B cell (primary cell): ENCODE data around the gene NOXO1. TPM values are rescaled to one million over a fixed set of nuclear protein-coding genes. Genes with fewer than 3 reads are reported as not detected.

Experiments
- ATAC-seq: fragments of 200-7000 bp; cut with Tn5 transposase; one replicate; pipeline ENCODE4 v1.10.0; 2021; ENCODE audit warnings: low read depth, mild to moderate bottlenecking, moderate number of reproducible peaks, moderate library complexity
- CTCF ChIA-PET: fragments of 350-600 bp; sonication (Branson Sonifier 250); formaldehyde crosslinking; loops from one replicate; lab custom pipeline; 2021; ENCODE audit warnings: antibody characterized with exemption, inconsistent platforms; lab: Charles Lee
- POLR2A ChIA-PET: fragments of 350-600 bp; sonication (Branson Sonifier 250); formaldehyde crosslinking; loops from one replicate; lab custom pipeline; 2021; ENCODE audit warnings: antibody characterized with exemption; lab: Charles Lee
- DNase-seq: peaks from one replicate; pipeline ENCODE4 v3.0.0; 2013
- H2AFZ ChIP-seq: 2 replicates; pipeline ENCODE4 v1.6.1; 2012; ENCODE audit warnings: mild to moderate bottlenecking, low read depth, low read length; ENCODE audit not compliant: insufficient read depth, poor library complexity, severe bottlenecking
- H3K27ac ChIP-seq, 2 donors: 1 replicate in 1 of 2; 2 replicates in 1 of 2; pipeline ENCODE4 v1.5.1; 2012 to 2013; ENCODE audit warnings: low read length in 2 of 2, mild to moderate bottlenecking in 2 of 2, moderate library complexity in 1 of 2
- H3K27me3 ChIP-seq, 4 experiments: fragments of 200-600 bp in 1 of 4; sonication (generic) in 1 of 4; replicated peaks in 1 of 4; 1 replicate in 2 of 4; 2 replicates in 2 of 4; pipeline versions ENCODE4 v1.6.1 to v1.7.0; 2013 to 2016; ENCODE audit warnings: low read length in 3 of 4, mild to moderate bottlenecking in 2 of 4, mixed read lengths in 1 of 4, moderate library complexity in 1 of 4; ENCODE audit not compliant: insufficient read depth in 4 of 4, control insufficient read depth in 3 of 4; ENCODE audit errors: control extremely low read depth in 1 of 4
- H3K36me3 ChIP-seq, 2 experiments: replicated peaks in 1 of 2; 1 replicate in 1 of 2; 2 replicates in 1 of 2; pipeline versions ENCODE4 v1.6.1 to v1.7.1; 2013; ENCODE audit warnings: low read length in 1 of 2; ENCODE audit not compliant: insufficient read depth in 2 of 2, control insufficient read depth in 1 of 2; ENCODE audit errors: control extremely low read depth in 1 of 2, extremely low read depth in 1 of 2
- H3K4me1 ChIP-seq, 2 donors: fragments of 200-600 bp in 1 of 2; sonication (generic) in 1 of 2; 1 replicate in 1 of 2; 2 replicates in 1 of 2; pipeline versions ENCODE4 v1.5.1 to v1.6.1; 2013 to 2017; ENCODE audit warnings: low read length in 2 of 2; ENCODE audit not compliant: control insufficient read depth in 2 of 2, insufficient read depth in 2 of 2
- H3K4me2 ChIP-seq: replicated peaks from 2 replicates; pipeline ENCODE3; 2012; ENCODE audit warnings: mild to moderate bottlenecking, low read depth, low read length; ENCODE audit not compliant: poor library complexity, severe bottlenecking
- H3K4me3 ChIP-seq, 5 experiments: fragments of 200-600 bp in 1 of 5; sonication (generic) in 1 of 5; 1 replicate in 3 of 5; 2 replicates in 2 of 5; pipeline versions ENCODE4 v1.5.1 to v1.7.0; 2011 to 2016; ENCODE audit warnings: low read length in 4 of 5, mild to moderate bottlenecking in 4 of 5, low read depth in 2 of 5, control low read depth in 1 of 5, moderate library complexity in 1 of 5; ENCODE audit not compliant: insufficient read depth in 1 of 5; ENCODE audit errors: control extremely low read depth in 1 of 5, extremely low read depth in 1 of 5
- H3K79me2 ChIP-seq: fragments of 200-600 bp; sonication (generic); one replicate; pipeline ENCODE4 v1.6.0; 2016; ENCODE audit warnings: low read length; ENCODE audit not compliant: control insufficient read depth, insufficient read depth
- H3K9ac ChIP-seq: fragments of 200-600 bp; sonication (generic); 2 replicates; pipeline ENCODE4 v1.6.1; 2017; ENCODE audit warnings: mild to moderate bottlenecking, low read length, moderate library complexity
- H3K9me3 ChIP-seq, 3 donors: one replicate each; pipeline versions ENCODE4 v1.6.1 to v1.7.1; 2013; ENCODE audit warnings: low read length in 2 of 3; ENCODE audit not compliant: control insufficient read depth in 2 of 3, insufficient read depth in 1 of 3; ENCODE audit errors: control extremely low read depth in 1 of 3
- H4K20me1 ChIP-seq: 2 replicates; pipeline ENCODE4 v1.6.0; 2012; ENCODE audit warnings: mild to moderate bottlenecking, low read length; ENCODE audit not compliant: insufficient read depth, control insufficient read depth, poor library complexity, severe bottlenecking
- H3K27ac Mint-ChIP-seq: one replicate; pipeline ENCODE4 v1.8.0; 2021; ENCODE audit warnings: mixed read lengths
- H3K27me3 Mint-ChIP-seq: one replicate; pipeline ENCODE4 v1.8.0; 2021; ENCODE audit warnings: mixed read lengths
- H3K4me1 Mint-ChIP-seq: one replicate; pipeline ENCODE4 v1.8.0; 2021; ENCODE audit warnings: mixed read lengths
- H3K4me3 Mint-ChIP-seq: one replicate; pipeline ENCODE4 v1.8.0; 2021; ENCODE audit warnings: mixed read lengths
- H3K9me3 Mint-ChIP-seq: one replicate; pipeline ENCODE4 v1.8.0; 2022; ENCODE audit warnings: mixed read lengths; ENCODE audit not compliant: insufficient read depth
- EZH2 ChIP-seq: IDR thresholded peaks from 2 replicates; pipeline ENCODE4 v1.6.1; 2012; ENCODE audit warnings: borderline replicate concordance, low read depth, mild to moderate bottlenecking, moderate library complexity, low read length; ENCODE audit not compliant: insufficient read depth, poor library complexity, severe bottlenecking
- WGBS: methylation state at CpG from one replicate; pipeline ENCODE4 v1.1.5; 2013; ENCODE audit warnings: missing lambda C conversion rate; ENCODE audit not compliant: insufficient coverage; 5-methylcytosine and 5-hydroxymethylcytosine counted together
- intact Hi-C: fragments of 100-400 bp; cut with micrococcal nuclease; formaldehyde crosslinking; loops from one replicate; pipeline ENCODE4 v1.10.0; 2022
- polyA plus RNA-seq: library from polyadenylated mRNA; depleted of rRNA; stranded (reverse); fragments of >200 nt; gene quantifications from 2 replicates; pipeline ENCODE4 v1.2.3, GENCODE V29; 2012
- total RNA-seq, 2 donors: library from RNA; stranded (reverse); fragments of 120-200 nt in 1 of 2; gene quantifications; 1 replicate in 1 of 2; 2 replicates in 1 of 2; pipeline versions ENCODE4 v1.2.3 to v1.2.4, GENCODE V29; 2013 to 2022
- TF ChIP-seq, protein P1 (sequence below): fragments of 200-600 bp; IDR thresholded peaks from one replicate; pipeline ENCODE4 v1.8.0; 2022; ENCODE audit warnings: antibody characterized with exemption, mild to moderate bottlenecking

NOXO1 gene
- total and polyA plus RNA-seq, 2 donors (not counting 1 experiment from before 2014, with no cell fraction given) = 0.30 to 0.74 TPM

DNA sequence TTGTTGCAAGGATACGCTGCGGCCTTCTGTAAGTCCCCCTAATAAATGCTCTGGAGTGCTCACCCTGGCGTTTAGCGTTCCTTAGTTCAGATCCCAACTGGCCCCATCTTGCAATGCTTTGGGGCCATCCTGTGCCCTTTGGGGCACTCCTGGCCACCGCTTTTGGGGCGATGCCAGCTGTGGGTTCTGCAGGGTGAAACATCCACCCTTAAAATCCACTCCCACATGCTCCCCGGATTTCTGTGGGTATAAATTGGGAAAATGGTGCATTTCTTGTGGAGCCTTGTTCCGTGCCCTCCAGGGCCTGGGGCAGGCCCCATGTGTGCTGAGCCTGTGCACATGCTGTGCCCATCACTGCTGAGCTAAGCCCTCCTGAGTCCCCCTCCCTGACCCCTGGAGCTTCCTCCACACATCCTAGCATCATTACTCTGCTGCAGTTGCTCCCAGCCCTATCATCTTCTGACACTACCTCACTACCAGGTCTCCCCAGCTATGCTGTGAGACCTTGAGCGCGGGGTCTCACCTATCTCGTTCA, 44.3 kb downstream of the NOXO1 start:
- Histone ChIP-seq H3K27me3 (peaks cover 0 to 3% (median 0%) of the 10 kb centered on the region in 4 experiments), H3K4me2 (no peak overlapping the region), H3K4me1 (peaks cover 5% of the 10 kb centered on the region in 2 donors), H3K36me3 (peaks cover 0 to 12% of the 10 kb centered on the region in 2 experiments), H3K79me2 (no peaks in the 10 kb centered on the region), H4K20me1 (no peaks in the 10 kb centered on the region), H2AFZ (no peak overlapping the region), H3K27ac (no peak overlapping the region), H3K9me3 (no peaks in the 10 kb centered on the region), H3K9ac (no peak overlapping the region), H3K4me3 (no peak overlapping the region)
- DNase-seq (no peak), ATAC-seq (no peak)
- ChIA-PET CTCF (no interaction called here), POLR2A (no interaction called here)
- TF ChIP-seq, protein P1, sequence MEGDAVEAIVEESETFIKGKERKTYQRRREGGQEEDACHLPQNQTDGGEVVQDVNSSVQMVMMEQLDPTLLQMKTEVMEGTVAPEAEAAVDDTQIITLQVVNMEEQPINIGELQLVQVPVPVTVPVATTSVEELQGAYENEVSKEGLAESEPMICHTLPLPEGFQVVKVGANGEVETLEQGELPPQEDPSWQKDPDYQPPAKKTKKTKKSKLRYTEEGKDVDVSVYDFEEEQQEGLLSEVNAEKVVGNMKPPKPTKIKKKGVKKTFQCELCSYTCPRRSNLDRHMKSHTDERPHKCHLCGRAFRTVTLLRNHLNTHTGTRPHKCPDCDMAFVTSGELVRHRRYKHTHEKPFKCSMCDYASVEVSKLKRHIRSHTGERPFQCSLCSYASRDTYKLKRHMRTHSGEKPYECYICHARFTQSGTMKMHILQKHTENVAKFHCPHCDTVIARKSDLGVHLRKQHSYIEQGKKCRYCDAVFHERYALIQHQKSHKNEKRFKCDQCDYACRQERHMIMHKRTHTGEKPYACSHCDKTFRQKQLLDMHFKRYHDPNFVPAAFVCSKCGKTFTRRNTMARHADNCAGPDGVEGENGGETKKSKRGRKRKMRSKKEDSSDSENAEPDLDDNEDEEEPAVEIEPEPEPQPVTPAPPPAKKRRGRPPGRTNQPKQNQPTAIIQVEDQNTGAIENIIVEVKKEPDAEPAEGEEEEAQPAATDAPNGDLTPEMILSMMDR = no peak
- no peak for TF ChIP-seq EZH2
- intact Hi-C loops = no loop called here
- Mint-ChIP-seq H3K4me1 (peaks cover 8% of the 10 kb centered on the region), H3K27ac (no peak overlapping the region), H3K4me3 (no peak overlapping the region), H3K27me3 (no peaks in the 10 kb centered on the region), H3K9me3 (no peaks in the 10 kb centered on the region)
- WGBS = 95% methylated on average over 6 of the region's 11 CpGs

DNA sequence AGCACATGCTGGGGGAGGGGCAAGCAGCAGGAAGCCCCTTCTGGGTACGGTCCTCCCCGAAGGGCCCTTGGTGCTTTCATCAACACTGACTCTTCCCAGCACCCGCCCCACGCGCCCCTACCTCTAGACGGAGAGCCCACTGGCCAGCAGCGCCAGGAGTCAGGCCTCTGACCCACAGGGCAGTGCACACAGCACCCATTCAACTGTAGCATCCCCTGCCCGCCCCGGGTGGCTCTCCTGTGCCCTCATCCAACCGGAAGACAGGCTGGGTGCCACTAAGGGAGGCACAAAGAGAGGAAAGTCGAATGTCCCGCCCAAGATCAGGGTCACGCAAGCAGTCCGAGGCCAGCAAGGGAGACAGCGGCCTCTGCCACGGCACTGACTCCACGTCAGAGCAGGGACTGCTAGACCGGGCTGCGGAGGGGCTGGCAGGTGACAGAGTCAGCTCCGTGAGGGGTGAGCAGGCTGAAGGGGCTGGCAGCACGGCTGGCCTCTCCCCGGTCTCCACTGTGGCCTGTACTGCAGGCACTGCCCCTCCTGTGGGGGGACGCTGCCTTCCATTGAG, 48.1 kb downstream of the NOXO1 start:
- H3K27ac ChIP-seq = no peak overlapping the region
- H3K36me3 ChIP-seq = peaks cover 0 to 5% of the 10 kb centered on the region in 2 experiments
- Mint-ChIP-seq H3K4me3 (no peak overlapping the region), H3K27me3 (no peaks in the 10 kb centered on the region), H3K27ac (no peak overlapping the region), H3K4me1 (peaks cover 2% of the 10 kb centered on the region), H3K9me3 (no peaks in the 10 kb centered on the region)
- intact Hi-C loops = no loop called here
- 85% methylated on average over 23 of the region's 23 CpGs for WGBS
- POLR2A ChIA-PET = interaction anchor here (1.4 kb wide), 1 partner anchor 10 kb away, joined by 3 read pairs; the partner anchor contains the start of gene MSRB1
- TF ChIP-seq, protein P1 = no peak
- TF ChIP-seq EZH2 = no peak
- no peak overlapping the region for H3K4me2 ChIP-seq
- DNase-seq (no peak), ATAC-seq (no peak)
- H3K9ac ChIP-seq = no peak overlapping the region
- no peak overlapping the region for H2AFZ ChIP-seq
- peaks cover 4 to 10% of the 10 kb centered on the region in 2 donors for H3K4me1 ChIP-seq
- CTCF ChIA-PET = interaction anchor here (1.1 kb wide), 1 partner anchor 9 kb away, joined by 3 read pairs; no protein-coding TSS in a partner anchor
- H3K27me3 ChIP-seq = peaks cover 0 to 4% (median 0%) of the 10 kb centered on the region in 4 experiments
- peaks cover 0 to 4% (median 0%) of the 10 kb centered on the region in 3 donors for H3K9me3 ChIP-seq
- no peaks in the 10 kb centered on the region for H4K20me1 ChIP-seq
- no peaks in the 10 kb centered on the region for H3K79me2 ChIP-seq
- no peak overlapping the region for H3K4me3 ChIP-seq
